ENCODE data around the gene TNMD.

- TF ChIP-seq CTCF (IDR thresholded peaks at IDR 0.05): no peak
- TF ChIP-seq POLR2A (IDR thresholded peaks at IDR 0.05): no peak
- no peak for TF ChIP-seq POLR2AphosphoS5 (IDR thresholded peaks at IDR 0.05)
- no peak for TF ChIP-seq EP300 (IDR thresholded peaks at IDR 0.05)
These were observed 62.4 kb downstream of the TNMD start for GRCh38 chrX:100647095-100647494.

All from sigmoid colon (tissue), 4 donors.